Measurements from ENCODE around the gene MS4A18. TPM values are rescaled to one million over a fixed set of nuclear protein-coding genes. Genes with fewer than 3 reads are reported as not detected.
"Not testable (repeated sequence)": the region's sequence is repeated elsewhere in the genome, so short reads cannot be mapped to it uniquely, and the experiment has no call there.

Gene MS4A18
- total RNA-seq (ENCODE audit: low replicate concordance): not detected in 2 replicates

DNA sequence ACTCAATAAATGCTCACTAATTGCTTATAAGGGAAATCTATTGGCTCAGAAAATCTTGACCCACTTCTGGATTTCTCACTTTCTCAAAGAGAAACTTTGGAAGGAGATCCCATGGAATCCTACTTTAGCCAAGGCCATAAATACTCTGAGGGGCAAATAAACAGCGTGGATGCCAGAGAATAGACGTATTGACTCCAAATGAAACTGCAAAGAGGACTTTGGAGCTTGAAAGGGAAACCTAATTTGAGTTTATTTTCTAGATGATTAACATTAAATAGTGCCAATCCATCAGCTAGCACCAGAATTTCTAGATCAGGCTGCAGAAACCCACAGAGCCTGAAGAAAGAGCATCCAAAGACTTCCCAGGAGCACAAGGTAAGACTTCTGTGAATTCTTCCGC lies at the start of gene MS4A18:
TSS of gene MS4A18 (plus strand) at position 301 of the 400 bp plus-strand sequence.
- no peak for DNase-seq (ENCODE audit: low read depth)
- no peak for TF ChIP-seq CTCF (IDR thresholded peaks at IDR 0.05; ENCODE audit: insufficient read depth, low read length)
- H3K4me3 ChIP-seq (ENCODE audit: low read depth, low read length): no peak within 1 kb of the TSS

- DNase-seq (ENCODE audit: low read depth); H3K4me3 ChIP-seq (ENCODE audit: low read depth, low read length): not testable (repeated sequence)
Measured at GRCh38 chr11:60678231-60678630, 46.3 kb upstream of the MS4A18 start.

- no peak overlapping the region for H3K4me3 ChIP-seq (ENCODE audit: low read depth, low read length)
- DNase-seq (ENCODE audit: low read depth): no peak
- no peak for TF ChIP-seq CTCF (IDR thresholded peaks at IDR 0.05; ENCODE audit: insufficient read depth, low read length)
Measured at GRCh38 chr11:60679879-60680278, 44.6 kb upstream of the MS4A18 start.

- no peak for TF ChIP-seq CTCF (IDR thresholded peaks at IDR 0.05; ENCODE audit: insufficient read depth, low read length)
- DNase-seq (ENCODE audit: low read depth): no peak
- no peak overlapping the region for H3K4me3 ChIP-seq (ENCODE audit: low read depth, low read length)
Measured at GRCh38 chr11:60680455-60681119, 43.9 kb upstream of the MS4A18 start.

DNA sequence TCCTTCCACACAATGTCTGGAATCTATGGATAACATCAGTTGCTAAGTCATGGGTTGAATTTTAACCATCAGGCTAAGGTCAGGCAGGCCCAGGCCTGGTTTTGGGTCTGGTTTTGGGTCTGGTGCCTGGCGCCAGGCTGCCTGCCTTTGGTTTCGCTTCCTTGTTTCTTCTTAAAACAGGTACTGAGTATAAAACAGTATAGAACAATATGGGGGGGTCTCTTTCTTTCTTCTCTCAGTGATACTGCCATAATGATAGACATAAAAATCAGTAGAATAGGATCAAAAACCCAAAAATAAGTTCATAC lies 40.0 kb upstream of the MS4A18 start:
- DNase-seq (ENCODE audit: low read depth); H3K4me3 ChIP-seq (ENCODE audit: low read depth, low read length): not testable (repeated sequence)

GRCh38 chr11:60691661-60692060 lies 32.9 kb upstream of the MS4A18 start:
- no peak for DNase-seq (ENCODE audit: low read depth)
- TF ChIP-seq CTCF (IDR thresholded peaks at IDR 0.05; ENCODE audit: insufficient read depth, low read length): no peak

GRCh38 chr11:60699284-60699691 lies 25.2 kb upstream of the MS4A18 start, which contains the start of gene MS4A8:
Gene MS4A8, plus strand, starts transcription at chr11:60699612. Its CDS starts 1,249 bp downstream, at chr11:60700861.
- DNase-seq (ENCODE audit: low read depth): no peak
- no peak for TF ChIP-seq CTCF (IDR thresholded peaks at IDR 0.05; ENCODE audit: insufficient read depth, low read length)
- H3K4me3 ChIP-seq (ENCODE audit: low read depth, low read length): no peak within 1 kb of the TSS

More at GRCh38 chr11:60691661-60692060, 32.9 kb upstream of the MS4A18 start:
- H3K4me3 ChIP-seq (ENCODE audit: low read depth, low read length): no peak overlapping the region

- no peak for DNase-seq (ENCODE audit: low read depth)
- no peak for TF ChIP-seq CTCF (IDR thresholded peaks at IDR 0.05; ENCODE audit: insufficient read depth, low read length)
- no peak overlapping the region for H3K4me3 ChIP-seq (ENCODE audit: low read depth, low read length)
Measured at GRCh38 chr11:60699936-60700335, 24.6 kb upstream of the MS4A18 start.

All from fibroblast of the aortic adventitia (primary cell).